Panc1 (cell line): ENCODE data around the gene RPS2.

Experiments
- CTCF ChIP-seq: fragments of 450-650 bp; IDR thresholded peaks from 2 replicates; pipeline ENCODE4 v1.5.1; 2017; ENCODE audit warnings: mild to moderate bottlenecking
- POLR2AphosphoS5 ChIP-seq: IDR thresholded peaks from 2 replicates; pipeline ENCODE4 v1.6.1; 2012; ENCODE audit warnings: mild to moderate bottlenecking, low read depth, low read length, moderate library complexity
- REST ChIP-seq, 2 experiments: IDR thresholded peaks; 2 replicates each; pipeline ENCODE4 v1.6.1; 2011 to 2012; ENCODE audit warnings: low read depth in 2 of 2, control low read depth in 1 of 2, low read length in 1 of 2, mild to moderate bottlenecking in 1 of 2, moderate library complexity in 1 of 2; ENCODE audit not compliant: insufficient read depth in 1 of 2
- TCF7L2 ChIP-seq: IDR thresholded peaks from 2 replicates; pipeline ENCODE4 v1.6.1; 2011; ENCODE audit warnings: mild to moderate bottlenecking, low read depth, low read length, inconsistent platforms

DNA sequence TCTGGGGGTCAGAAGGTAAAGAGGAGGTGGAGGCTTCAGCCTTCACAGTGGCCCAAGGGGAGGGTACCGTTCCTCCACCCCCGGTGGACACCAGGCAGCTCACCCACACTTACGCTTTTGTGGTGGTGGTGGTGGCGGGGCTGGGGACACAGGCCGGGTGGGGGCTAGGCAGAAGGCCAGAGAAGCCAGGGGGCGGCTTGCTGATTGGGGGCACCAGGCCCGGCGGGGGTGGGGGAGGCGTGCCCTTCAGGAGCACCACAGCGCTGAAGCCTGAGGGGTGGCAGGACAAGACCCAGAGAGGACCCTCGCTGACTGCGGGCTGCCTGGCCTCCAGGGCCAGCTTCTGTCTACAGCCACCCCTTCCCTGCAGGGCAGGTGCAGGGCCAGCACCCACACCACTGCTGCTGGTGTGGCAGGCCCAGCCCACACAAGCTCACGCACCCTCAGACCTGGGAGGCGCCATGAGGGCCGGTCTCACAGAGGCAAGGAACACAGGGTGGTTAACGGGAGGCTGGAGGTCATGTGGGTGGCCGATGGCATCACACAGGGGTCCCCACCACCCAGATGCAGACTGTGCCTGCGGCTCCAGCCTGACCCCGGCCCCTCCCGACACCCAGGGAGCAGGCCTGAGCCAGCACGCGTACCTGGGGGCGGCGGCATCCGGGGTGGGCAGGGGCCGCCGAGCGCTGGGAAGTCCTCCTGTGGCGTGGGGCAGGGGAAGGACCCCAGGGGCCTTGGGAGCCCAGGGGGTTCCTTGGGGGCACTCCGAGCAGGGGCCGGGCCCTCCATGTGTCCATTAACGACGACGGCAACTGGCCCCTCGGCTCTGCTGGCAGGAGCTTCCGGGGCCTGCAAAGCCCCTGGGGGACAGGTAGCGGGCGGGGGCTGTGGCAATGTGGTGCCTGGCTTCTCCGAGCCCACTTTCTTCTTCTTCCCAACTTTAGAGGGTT is 34.5 kb upstream of the RPS2 start:
- TF ChIP-seq POLR2AphosphoS5, result no peak
- no peak for TF ChIP-seq CTCF
- TF ChIP-seq REST (IDR thresholded peaks at IDR 0.05; ENCODE audit: insufficient read depth in 1 of 2, low read depth in 2 of 2, low read length in 1 of 2), result no peak
- no peak for TF ChIP-seq TCF7L2
